ENCODE results near the gene ATP1A3.

Gene ATP1A3

DNA sequence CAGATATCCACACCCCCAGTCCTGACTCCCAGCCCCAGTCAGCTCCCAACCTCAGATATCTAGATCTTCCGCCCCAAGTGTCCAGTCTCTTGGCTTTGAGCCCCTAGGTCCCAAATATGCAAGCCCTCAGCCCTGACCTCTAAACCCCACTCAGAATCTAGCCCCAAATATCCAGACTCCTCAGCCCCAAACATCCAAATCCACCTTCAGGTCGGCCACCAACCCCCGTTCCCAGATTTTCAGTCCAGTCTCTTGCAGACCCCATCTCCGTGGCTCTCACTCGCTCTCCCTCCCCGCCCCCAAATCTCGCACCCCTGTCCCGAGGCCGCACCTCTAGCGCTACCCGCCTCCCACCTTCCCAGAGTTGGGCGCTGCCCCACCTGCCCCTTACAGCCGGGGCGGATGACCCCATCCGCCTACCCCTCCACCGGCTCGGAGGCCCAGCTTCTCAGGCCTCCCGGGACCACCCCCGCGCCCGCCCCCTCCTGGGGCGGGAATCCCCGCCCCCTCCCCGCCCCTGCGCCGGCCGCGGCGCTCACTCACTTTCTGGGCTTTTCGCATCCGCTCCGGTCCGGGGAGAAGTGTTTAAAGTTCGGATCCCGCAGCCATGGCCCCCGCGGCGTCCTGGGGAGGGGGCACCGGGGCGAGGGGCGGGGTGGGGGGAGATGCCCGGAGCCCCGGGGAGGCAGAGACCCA lies 66.4 kb downstream of the ATP1A3 start:
- no peak for DNase-seq

DNA sequence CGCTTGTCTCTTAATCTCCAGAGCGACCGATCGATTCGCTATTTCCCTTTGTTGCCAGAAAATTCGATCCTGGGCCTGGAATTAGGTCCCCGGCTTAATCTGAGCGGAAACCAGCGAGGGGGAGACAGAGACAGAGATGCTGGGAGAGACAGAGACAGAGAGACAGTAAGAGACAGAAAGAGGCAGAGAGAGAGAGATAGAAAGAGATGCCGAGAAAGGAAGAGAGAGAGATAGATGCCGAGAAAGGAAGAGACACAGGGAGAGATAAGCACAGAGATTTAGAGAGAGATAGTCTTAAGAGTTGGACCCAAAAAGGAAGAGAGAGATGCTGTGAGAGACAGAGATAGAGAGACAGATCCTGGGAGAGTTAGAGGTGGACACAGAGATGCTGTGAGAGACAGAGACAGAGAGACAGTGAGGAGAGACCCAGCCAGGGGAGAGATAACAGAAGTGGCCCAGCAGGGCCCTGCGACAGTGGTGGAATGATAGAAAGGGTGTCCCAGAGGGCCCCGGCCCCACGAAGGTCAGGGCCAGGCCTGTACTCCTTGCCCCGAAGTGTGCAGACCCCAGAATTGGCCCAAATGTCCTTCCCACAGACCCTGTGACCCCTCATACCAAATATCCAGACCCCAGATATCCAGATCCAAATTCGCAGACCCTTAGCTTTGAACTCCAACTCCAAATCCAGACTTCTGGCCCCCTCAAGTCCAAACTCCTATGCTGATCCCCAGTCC lies 67.1 kb downstream of the ATP1A3 start:
- DNase-seq = no peak

DNA sequence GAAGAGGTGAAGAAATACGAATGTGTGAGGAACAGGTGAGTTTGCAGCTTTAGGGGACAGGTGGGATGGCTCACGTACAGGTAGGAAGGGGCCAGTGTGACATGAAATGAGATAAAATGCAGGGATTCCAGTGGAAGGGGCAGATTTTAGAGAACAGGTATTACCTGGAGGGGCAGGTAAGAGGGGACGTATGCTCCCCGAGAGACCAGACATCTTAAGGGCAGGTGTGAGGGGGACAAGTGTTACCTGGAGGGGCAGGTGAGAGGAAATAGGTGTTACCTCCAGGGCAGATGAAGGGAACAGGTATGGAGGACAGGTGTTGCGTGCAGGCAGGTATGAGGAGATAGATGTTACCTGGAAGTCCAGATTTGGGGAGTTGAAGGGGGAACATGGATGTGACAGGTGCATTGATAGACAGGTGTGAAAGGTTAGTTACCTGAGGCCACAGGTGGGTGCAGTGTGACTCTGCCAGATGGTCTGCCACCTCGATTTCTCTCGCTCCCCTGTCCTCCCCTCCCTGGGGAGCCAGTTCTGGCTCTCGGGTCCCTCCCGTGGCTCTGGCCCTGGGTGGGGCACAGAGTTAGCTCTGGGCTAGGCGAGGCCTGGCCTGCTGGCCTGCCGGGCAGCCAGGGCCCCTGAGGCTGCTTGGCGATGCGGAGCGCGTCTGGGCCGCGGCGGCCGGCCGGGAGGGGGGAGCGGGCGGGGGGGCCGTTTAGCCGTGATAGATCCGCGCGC lies 67.8 kb downstream of the ATP1A3 start:
- no peak for DNase-seq

DNA sequence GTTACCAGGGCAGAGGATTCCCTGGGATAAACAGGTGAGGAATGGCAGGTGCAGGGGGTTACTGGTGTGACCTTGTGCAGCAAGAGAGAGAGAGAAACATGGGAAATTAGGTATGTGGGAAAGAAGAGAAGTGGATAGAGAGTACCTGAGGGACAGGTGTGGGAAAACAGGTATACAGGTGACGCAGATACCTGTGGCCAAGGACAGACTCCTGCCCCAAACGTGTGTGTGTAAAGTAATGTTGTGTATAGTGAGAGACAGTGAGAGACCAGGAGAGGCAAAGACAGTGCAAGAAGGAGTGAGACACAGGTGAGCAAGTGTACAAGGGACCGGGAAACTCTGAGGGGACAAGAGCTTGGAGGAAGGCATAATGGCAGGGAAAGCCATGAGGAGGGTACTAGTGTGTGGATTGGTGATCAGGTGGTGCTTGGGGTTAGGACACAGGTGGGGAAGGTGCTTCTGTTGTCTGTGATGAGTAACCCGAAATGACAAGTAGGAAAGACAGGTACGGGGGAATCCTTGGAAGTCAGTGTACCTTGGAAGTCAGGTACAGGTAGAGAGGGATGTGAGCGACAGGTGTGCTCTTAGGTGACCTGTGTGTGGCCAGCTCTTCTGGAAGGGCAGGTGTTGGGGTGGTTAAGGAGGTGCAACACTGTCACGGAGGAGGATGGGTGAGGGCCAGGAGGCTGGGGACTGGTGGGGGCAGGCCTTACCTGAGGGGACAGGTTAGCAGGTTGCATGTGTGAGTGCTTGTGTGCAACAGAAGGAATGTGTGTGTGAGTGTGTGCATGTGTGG lies 68.6 kb downstream of the ATP1A3 start:
- DNase-seq = no peak

DNA sequence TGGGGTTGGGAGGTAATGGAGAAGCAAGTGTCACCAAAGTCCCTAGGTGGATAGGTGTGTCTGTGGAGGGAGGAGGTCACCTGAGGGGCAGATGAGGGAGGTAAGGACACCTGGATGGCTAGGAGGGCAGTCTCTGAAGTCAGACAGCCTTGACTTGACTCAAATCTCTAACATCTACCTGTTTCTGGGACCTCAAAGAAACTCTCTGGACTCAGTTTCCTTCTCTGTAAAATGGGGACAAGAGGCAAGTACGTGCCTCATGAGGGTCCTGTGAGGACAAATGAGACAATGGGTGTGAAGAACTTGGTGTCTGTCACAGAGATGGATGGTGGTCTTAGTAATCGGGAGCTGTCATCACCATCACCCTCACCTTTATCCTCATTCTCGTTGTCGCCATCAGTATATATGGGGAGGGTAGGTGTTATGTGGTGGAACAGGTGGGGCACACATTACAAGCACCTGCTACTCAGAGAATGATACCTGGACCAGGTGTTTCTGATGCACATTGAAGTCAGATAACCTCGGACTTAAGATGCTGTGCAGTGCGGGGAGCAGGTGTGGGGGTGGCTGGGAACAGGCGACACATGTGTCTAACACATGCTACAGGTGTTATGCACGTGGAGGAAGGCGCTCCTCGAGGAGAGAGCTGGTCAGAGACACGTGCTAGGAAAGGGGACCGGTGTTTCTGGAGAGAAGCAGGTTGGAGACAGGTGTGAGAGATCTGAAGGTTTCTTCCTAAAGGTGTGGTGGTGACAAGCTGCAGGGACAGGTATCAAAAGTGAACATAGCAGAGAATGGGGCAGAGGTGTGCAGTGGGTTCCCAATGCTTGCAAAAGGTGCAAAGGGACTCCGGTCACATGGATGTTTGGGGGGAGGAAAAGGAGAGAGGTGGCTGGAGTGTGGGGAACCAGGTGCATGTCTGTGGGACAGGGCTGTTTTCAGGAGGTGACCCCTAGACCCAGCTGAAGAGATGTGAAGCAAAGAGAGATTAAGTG lies 69.6 kb downstream of the ATP1A3 start:
- DNase-seq = no peak

DNA sequence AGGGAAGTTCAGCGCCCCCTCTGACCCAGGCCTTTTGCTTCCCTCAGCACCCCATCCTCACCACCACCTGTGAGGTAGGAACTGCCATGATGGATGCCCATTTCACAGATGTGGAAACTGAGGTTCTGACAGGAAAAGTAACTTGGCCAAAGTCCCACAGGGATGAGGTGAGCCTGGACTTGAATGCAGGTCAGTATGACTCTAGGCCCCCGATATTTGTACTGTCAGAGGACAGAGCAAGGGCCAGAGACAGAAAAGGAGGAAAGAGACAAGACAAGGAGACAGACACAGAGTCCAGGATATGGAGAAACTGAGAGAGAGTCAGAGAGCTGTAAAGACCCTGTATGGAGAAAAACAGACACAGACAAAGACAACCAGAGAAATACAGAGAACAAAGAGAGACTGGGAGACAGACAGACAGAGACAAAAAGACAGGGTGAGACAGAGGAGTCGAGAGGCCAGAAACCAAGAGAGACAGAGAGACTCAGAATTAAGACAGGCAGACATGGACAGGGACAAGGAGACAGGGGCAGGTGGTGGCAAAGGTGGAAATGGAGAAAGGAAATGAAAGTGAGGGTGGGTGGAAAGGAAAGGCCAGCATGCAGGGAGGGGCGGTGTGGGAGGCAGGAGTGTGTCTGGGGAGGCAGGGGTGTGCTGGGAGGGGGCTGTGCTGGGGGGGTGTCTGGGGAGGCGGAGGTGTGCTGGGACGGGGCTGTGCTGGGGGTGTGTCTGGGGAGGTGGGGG lies 70.8 kb downstream of the ATP1A3 start:
- no peak for DNase-seq

DNA sequence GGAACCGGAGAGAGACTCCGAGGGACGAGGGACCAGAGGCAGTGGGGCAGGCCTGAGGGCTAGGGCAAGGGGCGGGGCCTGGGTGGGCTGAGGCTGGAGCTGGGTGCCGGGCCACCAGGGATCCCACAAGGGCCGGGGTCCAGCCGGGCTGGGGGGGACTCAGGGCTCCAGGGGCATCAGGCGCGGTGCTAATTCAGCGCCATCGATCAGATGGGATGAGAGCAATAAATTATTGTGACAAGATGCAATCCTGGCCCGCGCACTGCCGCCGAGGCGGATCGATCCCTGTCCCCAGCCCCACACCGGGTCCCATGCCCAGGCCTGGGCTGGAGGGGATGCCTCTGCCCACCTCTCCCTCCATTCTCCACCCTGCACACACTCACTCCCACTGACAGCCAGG lies 71.4 kb downstream of the ATP1A3 start:
- DNase-seq = no peak

DNA sequence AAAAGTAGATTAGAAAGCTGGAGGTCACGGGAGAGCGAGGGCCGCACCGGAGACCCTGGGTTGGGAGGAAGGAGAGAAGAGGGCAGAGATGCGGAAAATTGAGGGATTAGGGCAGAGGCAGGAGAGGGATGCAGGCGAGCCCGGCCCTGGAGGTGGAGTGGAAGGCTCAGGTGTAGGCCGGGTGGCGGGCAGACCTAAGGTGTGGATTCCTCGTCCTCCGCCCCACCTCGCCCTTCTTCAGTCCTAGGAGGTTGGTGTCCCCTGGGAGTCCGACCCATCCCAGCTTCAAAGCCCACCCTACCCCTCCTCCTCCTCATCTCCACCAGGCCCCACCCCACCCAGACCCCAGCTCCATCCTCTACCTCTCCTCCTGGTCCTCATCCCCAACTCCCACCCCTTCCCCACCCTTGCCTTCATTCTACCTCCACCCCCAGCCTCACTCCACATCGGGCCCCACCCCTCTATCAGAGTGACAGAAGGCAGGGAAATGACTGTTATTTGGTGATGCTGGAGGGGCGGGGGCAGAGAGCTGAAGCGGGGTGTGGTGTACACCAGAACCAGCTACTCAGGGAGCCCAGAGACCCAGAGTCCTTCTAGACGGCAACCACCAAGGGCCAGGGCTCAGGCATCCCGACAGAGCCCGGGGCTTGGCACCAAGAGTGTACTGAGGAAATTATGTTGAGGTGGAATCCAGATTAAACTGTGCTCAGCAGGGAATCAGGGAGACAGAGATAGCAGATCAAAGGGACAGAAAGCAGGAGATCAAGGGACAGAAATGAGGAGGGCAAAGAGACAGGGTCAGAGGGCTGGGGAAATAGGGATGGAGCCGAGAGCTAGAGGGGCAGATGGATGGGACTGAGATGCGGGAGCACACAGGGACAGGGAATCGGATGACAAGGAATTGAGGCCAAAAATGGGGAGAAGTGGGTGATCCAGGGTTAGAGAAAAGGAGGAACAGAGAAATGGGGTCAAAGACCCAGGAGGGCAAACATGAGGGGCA lies 72.2 kb downstream of the ATP1A3 start:
- no peak for DNase-seq

DNA sequence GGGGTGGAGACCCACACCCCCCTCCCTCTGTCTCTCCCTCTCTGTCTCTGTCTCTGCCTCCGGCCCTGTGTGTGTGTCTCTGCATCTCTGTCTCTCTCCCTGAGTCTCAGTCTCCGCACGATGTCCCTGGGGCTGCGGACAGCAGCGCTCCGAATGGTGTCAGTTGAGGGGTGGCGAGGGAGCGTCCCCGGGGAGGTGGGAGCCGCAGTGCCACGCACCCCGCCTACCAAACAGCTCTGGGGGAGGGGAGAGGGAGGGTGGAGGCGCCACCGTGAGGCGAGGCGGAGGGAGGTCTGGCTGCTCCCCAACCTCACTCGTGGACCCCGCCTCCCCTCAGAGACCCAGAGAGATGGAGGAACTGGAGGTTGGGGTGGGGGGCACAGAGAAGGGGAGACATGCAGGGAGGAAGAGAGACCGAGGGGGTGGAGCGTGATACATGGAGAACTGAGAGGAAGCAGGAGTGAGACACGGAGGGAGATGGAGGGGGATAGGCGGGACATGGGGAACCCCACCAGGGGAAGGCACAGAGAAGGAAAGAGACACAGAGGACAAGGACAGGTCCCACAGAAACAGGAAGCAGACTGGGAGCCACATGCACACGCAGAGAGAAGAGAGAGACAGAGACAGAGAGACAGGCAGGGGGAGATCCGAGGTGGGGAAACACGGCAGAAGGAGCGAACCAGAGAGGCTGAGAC lies 73.0 kb downstream of the ATP1A3 start:
- DNase-seq = no peak

DNA sequence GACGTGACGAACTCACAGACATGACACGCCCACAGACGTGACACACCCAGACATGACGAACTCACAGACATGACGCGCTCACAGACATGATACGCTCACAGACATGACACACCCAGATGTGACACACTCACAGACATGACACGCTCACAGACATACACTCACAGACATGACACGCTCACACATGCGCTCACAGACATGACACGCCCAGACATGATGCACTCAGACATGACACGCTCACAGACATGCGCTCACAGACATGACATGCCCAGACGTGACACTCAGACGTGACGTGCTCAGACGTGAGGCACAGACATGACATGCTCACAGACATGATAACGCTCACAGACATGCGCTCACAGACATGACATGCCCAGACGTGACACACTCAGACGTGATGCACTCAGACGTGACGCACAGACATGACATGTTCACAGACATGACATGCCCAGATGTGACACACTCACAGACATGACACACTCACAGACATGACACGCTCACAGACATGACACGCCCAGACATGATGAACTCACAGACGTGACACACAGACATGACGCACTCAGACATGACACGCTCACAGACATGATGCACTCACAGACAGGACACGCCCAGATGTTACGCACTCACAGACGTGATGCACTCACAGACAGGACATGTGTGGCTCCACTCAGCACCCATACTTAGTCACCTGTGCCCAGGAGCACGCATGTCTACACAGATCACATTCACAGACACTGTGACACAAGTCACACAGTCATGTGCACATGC lies 73.9 kb downstream of the ATP1A3 start:
- no peak for DNase-seq

DNA sequence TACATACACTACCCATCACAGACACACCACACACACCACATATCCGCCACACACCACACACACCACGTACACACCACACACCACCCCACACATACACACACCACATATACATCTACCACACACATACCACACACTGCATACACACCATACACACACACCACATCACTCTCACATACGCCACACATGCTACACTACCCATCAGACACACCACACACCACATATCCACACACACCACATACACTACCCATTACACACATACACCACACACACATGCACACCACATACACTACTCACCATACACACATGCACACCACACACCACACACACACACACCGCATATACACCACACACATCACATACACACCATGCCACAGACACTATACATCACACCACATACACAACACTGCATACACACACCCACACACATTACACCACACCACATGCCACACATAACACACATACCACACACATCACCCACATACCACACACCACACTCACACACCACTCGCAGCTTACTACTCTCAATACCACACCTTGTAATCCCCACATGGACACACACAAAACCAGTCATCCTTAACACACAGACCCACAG lies 75.3 kb downstream of the ATP1A3 start:
- no peak for DNase-seq

DNA sequence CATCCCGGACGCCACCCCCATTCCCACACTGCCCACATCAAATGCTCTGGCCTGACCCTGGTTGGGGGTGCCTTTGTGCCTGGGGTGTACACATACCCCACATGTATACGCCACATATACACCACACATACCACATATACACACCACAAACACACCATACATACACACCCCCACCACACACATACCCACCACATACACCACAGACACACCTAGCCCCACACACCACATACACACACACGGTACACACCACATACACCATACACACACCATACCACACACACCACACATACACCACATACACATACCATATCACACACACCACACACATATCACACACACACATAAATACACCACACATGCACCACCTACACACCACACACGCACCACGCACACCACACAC lies 75.9 kb downstream of the ATP1A3 start:
- no peak for DNase-seq

DNA sequence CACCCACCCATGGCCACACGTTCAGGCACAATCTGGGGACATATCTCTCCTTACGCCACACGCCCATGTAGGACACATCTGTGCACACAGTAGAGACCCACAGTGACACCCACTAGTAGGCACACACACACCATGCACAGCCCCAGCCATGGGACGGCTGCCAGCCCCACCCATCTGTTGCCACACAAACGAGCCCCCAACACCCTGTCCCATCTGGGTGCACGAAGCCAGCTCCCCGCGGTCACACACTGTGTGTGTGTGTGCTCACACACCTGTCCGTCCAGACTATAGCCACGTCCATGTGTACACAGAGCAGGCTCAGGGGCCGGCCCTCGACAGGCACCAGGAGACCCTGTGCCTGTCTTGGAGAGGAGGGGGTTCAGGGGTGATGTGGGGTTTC lies 76.4 kb downstream of the ATP1A3 start:
- DNase-seq = no peak
